GM18907 (cell line): ENCODE results near the gene DIO2.

Experiments
- ATAC-seq: cut with Tn5 transposase; IDR thresholded peaks from one replicate; pipeline ENCODE4 v1.9.1; 2021; ENCODE audit warnings: mild to moderate bottlenecking, moderate library complexity; ENCODE audit not compliant: unreplicated experiment

Gene DIO2

DNA sequence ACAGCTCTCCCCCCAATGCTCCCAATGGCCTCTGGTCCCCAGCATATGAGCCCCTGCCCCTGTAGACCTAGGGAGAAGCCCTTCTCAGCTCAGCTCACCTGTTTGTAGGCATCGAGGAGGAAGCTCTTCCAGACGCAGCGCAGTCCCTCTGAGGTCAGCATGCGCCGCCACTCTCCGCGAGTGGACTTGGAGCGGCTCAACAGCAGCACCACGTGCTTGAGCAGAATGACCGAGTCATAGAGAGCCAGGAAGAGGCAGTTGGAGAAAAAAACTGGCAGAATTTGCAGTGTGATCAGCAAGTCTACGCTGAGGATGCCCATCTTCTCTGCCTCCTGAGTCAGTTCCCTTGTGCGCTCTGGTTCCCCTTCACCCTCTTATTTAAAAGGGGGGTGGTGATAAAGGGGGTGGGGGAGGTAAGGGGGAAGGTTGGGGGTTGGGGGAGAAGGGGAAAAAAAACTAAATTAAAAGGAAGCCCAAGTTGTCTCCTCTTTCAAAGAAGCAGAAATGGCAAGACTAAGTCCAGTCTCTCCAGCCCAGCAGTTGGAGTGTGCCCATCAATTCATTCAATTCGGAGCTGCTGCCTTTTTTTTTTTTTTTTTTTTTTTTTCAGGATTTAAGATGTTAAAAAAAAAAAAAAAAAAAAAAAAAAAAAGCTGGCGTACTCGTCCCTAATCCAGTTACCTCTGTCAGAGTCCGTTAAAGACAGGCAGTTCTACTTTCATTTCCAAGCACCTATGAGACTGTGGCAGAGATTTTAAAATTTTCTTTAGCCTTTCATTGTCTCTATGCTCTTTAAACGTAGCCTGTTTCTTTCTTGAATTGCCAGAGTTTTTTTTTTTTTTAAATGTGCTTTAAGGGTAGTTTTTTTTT, at the start of gene DIO2:
DIO2 (minus strand) TSS at position 352 of the 870 bp plus-strand sequence; CDS start at position 320, 32 bp downstream.
- ATAC-seq, result no peak

DNA sequence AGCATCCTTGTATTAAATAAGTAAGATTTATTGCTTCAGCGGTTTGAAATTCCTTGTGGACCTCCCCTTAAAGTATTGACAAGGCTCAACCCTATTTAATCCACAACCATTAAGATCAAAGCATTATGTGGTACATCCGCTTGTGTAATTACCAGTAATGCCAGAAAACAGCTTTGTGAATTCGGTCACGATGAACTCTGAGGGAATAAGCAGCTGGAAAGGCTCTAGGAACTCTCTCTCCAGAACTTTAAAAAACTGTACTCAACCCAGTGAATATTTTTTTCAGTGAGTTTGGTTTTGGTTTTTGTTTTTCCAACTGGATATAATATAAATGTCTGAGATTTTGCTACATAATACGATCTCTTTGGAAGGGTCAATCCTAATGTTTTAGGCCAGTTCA, 49.3 kb upstream of the DIO2 start:
- ATAC-seq, result no peak

DNA sequence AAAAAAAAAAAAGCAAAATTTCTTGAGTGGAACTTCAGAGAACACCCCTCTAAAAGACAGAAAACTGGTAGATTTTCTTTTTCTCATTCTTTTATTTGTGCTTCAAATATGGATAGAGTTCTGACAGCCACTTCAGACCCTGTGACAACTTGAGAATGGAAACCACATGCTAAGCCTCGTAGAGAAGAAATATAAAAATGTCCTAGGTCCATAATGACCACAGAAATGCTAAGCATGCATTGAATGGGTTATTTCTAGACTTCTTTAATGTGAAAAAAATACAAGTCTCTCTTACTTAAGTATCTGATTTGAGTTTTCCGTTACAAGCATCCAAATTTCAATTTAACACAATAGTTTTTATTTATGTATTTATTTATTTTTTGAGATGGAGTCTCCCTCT, 28.3 kb upstream of the DIO2 start:
- no peak for ATAC-seq

DNA sequence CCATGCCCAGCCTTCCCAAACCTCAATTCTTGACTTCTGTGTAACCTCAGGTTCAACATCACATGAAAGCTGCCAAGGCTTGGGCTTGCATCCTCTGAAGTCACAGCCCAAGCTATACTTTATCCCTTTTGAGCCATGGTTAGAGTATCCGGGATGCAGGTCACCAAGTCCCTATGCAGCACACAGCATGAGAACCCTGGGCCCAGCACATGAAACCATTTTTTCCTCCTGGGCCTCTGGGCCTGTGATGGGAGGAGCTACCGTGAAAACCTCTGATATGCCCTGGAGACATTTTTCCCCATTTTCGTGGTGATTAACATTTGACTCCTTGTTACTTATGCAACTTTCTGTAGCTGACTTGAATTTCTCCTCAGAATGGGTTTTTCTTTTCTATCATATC, 25.8 kb upstream of the DIO2 start:
- no peak for ATAC-seq

DNA sequence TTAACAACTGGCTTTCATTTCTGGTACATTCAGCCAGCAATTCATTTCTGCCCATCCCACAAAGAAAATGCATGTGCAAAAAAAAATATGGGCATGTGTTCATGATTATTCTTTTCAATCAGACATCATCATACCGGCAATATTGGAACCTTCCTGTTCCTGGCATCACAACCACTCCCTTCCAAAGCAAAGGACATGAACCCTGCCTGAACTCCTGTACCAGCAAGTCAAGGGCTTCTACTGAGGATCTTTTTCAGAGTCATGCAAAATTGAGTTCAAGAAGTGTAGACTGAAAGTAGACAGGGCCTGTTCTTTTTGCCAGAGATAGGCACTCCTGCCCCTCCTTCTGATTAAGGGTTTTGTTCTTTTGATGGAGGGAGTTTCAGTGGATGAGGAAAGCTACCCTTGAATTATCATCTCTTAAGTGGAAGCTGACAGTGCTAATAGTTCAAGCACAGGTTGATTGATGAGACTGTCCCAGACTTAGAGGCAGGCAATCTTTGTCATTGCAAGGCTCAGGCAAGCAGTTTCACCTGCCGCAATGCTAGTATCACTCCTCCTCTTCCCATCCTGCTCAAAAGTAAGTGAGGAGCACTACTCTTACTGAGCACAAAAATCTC, 22.3 kb upstream of the DIO2 start:
- no peak for ATAC-seq

DNA sequence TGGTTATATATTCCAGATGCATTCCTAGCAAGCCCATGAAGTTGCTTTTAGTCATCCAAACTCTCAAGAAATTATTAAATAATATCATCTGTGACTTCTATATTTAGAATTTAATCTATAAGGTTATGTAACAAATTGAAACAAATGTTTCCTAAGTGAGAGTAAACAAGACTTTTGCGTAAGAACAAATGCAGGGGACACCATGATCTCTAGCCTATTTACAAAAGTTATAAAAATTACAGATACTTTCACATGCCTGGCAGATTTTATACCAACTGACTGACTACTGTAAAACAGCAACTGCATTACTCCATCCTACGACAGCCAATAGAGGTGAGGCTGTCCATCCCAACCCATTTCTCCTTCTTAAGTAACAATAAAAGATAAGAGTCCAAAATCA, 20.4 kb upstream of the DIO2 start:
- ATAC-seq, result no peak

DNA sequence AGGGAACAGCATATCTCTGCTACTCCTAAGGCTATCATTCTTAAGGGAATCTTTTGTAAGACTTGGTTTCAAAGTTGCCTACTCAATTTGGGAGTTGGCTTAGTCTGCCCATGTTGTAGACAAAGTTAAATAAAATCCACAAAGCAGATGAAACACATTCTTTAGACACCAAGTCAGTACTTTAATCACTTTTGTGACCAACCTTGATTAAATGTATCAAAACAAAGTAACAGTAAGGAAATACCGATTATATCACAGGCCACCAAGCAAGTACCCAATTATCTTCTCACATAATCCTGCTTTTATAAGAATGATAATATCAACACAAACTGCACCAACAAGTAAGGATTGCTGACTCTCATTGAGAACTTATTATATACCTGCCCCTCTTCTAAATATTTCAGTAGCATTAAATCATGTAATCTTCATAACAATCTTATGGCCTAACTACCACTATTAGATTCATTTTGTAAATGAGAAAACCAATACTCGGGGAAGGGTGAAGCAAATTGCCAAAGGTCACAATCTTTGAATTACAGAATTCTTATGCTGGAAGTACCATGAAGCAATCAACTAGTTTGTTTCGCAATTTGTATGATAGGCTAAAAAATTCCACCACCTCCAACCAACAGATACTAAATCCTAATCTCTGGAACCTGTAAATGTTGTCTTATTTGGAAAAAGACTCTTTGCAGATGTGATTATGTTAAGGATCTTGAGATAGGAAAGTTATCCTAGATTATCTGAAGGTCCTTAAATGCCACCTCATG, 12.6 kb upstream of the DIO2 start:
- no peak for ATAC-seq

DNA sequence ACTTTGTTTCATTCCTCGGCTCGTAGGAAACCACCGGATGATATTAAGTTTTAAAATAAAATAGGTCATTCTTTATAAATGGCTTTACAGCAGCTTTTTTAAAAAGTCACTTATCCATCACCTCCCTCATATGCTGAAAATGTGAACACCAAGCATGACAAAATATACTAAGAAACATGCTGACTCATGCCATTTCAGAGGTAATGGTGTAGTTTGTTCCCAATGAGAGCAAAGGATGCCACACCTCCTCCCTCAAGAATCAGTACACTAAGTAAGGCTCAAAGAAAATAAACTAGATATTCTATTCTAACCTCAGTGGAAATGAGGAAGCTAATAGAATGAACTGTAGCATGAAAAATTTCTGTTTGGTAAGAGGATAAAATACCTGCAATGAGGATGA, 5.5 kb upstream of the DIO2 start:
- no peak for ATAC-seq

DNA sequence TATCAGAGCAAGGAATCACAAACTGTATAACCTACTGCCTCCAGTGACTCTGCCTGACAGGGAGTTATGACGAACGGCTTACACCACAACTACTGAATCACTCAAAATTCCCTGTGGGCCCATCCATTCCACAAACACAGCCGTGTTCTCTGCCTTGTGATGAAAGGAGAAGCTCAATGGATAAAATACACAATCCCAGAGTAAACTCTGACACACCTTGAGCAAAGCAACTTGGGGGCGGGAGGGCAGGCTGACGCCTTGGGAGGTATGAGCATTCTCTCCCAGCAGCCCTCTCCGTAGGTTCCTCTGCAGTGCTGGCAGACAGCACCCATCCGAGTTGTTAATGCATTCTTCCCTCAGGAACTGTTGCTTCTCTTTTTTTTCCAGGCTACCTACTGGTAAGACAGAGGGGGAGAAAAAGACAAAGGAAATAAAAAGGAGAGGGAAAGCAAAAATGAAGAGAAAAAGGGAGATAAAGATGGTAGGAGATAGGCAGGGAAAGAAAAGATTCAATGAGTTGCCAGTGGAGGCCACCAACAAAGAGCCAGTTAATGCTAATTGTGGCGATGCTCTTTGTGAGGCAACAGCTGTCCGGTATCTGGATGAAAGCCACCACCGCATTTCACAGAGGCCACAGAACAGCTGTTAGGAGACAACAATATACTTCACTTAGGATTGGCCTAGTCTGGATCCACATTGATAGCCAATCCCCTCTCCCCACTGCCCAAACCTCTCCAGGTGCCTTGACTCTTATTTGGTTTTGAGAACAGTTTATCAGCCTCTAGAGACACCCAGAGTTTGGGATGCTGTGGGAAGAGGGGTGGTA, 4.7 kb upstream of the DIO2 start:
- no peak for ATAC-seq

DNA sequence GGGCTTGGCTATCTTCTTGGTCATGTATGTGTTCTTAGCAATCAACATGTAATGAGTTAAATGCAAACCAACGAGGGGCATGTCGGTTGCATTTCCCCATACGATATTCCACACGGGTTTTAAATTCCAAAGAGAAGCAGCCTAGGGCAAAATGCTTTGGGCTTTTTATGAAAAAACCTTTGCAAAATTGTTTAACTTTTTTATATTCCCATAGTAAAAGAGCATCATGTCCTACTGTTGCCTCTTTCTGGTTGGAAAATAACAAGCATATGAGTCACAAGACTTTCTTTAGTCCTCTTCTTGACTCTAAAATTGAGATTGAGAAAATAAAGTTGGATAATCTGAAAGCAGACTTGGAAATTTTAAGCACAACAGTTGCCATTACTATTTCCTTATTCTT, 3.8 kb upstream of the DIO2 start:
- no peak for ATAC-seq

DNA sequence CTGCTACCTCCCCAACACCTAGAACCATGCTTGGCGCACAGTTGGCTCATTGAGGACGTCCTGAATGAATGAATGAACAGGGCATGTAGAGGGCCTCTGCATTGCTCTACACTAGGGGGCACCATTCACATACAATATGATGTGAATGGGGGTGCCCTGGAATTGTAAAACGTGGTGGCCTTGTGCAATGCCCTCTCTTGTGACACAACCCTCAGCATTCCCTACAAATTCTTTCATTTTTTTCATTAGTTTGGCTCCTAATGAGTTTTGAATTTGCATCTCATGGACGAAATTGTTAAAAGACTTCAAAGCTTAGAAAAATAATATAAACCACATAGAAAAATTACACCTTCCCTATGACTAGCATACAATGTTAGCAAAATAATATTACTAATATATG, 2.3 kb upstream of the DIO2 start:
- peak; percentile 57 for ATAC-seq

DNA sequence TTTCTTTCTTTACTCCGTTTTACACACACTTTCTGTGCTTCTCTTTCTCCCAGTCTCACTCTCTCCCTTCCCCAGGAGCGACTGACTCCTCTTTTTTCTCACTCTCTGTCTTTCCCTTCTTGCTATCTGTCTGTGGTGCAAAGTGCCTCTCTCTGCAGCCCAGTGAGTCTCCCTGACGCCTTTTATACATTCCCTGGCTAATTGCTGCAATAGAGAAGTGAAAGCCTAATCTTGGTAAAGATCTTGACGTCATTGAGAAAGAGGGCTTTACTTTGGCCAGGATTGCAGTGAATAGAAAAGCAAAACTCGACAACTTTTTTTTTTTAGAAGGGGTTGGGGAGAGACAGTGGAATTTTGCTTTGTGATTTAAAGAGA, 706 bp upstream of the DIO2 start:
- ATAC-seq, result peak; percentile 68

DNA sequence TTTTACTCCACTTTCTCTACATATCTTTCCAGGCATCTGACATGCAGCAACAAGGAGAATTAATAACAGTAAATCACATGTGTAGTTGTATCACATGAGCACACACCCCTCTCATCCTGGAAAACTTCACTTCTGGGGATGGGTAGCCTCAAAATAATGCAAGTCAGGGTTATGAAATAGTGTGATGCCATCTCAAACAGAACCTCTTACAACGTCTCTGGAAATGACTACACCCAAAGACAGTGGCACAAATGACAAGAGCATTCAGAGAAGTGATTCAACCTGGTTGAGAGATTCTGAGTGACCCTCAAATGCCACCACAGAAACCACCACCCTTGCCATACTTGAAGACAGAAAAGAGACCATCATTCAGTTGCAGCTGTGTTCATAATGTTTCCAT, 2.8 kb downstream of the DIO2 start:
- ATAC-seq, result no peak

DNA sequence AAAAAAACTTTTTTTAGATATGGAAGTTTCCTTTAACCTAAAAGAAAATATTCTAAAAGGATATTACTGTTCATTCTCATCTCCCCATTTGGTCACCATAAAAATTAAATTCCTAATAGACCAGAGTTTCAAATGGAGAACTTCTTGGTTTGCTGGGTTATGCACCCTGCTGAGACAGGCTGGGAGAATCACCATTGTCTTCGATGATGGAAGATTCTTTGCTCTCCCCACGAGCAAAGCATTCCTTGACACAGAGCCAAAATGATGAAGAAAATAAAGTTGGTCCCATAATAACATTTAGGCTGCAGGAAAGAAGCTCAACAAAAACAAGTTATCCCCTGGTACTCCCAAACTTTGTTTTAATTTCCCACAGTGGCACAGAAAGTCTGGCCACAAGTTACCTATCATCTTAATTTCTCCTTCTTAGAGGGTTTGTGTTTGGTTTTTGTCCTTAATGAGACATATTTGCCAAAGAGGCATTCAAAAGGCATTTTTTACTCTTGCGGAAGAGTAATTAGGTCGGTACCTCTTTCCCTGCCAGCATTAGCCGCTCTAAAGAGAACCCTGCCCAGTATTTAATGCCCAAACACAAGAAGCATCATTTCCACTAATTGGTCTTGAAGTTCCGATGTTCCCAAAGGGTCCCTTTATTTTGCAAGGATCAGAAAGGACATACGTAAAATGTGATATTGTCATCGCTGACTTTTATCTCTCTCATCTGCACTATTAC, 4.8 kb downstream of the DIO2 start:
- no peak for ATAC-seq

DNA sequence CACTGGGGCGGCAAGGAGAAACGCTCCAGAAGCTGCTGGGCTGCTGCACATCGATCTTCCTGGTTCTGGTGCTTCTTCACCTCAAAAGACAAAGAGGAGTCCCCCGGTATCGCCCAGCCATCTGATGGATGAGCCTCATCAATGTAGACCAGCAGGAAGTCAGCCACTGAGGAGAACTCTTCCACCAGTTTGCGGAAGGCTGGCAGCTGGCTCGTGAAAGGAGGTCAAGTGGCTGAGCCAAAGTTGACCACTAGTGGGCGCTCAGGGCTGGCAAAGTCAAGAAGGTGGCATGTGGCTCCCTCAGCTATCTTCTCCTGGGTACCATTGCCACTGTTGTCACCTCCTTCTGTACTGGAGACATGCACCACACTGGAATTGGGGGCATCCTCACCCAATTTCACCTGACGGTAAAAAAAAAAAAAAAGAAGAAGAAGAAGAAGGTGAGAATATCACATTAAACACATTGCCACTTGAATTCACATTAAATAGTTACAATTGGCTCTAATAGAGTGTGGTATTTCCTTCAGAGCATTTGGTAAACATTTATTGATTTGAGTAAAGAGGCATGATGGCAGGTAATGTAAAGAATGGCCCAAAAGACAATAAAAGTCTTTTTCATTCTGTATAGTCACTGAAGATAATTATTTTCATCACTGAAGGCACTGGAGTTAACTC, 8.3 kb downstream of the DIO2 start:
- ATAC-seq, result no peak

DNA sequence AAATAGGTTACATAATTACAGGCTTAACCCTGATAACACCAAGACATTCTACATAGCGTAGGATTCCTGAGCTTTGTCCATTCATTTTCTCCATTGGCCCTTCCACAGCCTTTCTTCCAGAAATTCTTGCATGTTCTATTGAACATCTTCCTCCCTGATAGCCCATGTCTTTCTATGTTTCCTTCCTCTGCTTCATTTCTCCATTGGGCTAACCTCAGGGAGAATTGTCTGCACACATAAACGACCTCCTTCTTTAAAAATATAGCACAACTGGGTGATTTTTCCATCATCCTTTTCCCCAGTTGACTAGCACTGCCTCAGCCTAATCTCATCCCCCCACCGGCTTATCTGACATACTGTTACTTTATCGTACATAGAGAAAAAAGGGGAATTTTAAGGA, 11.2 kb downstream of the DIO2 start:
- ATAC-seq, result no peak

DNA sequence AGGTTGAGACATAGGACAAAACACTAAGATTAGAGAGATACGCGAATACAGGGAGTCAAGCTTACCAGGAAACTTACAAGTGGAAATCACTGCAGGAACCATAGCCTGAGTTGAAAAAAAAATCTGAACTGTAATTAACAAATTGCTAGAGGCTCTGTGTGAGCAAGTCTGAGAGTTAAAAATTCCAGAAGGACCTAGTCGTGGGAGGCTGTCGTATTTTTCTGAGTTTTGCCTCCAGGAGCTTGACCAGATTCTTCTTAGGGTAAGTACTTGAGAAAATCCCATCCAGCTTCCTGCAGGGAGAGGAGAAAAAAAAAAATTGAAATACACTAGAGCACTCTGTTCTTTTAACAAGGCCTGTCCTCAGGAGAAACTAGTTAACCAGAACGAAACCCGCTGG, 22.7 kb downstream of the DIO2 start:
- no peak for ATAC-seq

DNA sequence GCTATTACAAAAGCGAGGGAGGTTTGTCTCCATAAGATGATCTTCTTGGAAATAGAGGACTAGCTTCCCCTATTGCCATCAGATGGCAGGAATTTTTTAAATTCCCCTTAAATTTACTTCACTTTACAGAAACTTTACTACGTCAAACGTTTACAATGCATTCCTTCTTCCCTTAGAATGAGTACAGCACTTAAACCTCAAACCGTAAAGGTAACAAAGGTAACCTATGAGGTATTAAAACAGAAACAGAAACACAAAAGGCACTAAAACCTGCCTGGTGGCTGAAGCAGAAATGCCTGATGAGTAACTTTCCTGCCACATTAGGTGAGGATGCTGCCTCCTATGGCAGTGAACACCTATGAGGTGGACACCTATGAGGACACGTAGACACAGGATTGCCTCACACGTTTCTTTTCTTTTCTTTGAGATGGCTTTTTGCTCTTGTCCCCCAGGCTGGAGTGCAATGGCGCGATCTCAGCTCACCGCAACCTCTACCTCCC, 25.0 kb downstream of the DIO2 start:
- no peak for ATAC-seq

DNA sequence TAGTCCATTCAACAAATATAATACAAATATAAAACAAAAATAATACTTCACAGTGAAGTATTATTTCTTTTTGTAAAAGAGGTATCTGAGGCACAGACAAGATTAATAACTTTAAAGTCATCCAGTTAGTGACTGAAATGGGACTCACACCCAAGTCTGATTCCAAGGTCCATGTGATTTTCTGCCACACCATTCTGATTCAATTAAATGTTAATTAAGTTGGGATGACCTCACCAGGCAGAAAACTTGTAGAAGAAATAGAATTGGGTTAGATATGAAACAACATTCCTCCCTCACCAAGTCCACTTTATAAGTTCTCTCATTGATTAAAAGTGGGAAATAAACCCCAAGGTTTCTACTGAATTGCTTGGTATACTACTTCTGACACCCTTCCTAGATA, 34.4 kb downstream of the DIO2 start:
- ATAC-seq, result no peak
